ENCODE data around the gene KRTAP5-9.

DNA sequence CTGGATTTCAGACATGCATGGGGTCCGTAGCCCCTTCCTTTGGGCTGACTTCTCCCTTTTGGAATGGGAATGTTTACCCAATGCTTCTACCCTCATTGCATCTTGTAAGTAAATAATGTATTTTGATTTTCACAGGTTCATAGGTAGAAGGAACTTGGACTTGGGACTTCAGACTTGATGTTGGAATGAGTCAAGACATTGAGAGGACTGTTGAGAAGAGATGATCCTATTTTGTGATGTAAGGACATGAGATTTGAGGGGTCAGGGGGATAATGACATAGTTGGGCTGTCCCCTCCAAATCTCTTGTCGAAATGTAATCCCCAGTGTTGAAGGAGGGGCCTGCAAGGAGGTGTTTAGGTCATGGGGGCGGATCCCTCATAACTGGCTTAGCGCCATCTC lies 16.2 kb downstream of the KRTAP5-9 start:
- TF ChIP-seq, protein P1, sequence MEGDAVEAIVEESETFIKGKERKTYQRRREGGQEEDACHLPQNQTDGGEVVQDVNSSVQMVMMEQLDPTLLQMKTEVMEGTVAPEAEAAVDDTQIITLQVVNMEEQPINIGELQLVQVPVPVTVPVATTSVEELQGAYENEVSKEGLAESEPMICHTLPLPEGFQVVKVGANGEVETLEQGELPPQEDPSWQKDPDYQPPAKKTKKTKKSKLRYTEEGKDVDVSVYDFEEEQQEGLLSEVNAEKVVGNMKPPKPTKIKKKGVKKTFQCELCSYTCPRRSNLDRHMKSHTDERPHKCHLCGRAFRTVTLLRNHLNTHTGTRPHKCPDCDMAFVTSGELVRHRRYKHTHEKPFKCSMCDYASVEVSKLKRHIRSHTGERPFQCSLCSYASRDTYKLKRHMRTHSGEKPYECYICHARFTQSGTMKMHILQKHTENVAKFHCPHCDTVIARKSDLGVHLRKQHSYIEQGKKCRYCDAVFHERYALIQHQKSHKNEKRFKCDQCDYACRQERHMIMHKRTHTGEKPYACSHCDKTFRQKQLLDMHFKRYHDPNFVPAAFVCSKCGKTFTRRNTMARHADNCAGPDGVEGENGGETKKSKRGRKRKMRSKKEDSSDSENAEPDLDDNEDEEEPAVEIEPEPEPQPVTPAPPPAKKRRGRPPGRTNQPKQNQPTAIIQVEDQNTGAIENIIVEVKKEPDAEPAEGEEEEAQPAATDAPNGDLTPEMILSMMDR (IDR thresholded peaks at IDR 0.05; ENCODE audit: low read depth, low read length, missing input control): no peak
- TF ChIP-seq FOXA1 (IDR thresholded peaks at IDR 0.05): no peak
- TF ChIP-seq SP1 (IDR thresholded peaks at IDR 0.05): no peak
- TF ChIP-seq YY1 (IDR thresholded peaks at IDR 0.05): no peak
- TF ChIP-seq, protein P2, sequence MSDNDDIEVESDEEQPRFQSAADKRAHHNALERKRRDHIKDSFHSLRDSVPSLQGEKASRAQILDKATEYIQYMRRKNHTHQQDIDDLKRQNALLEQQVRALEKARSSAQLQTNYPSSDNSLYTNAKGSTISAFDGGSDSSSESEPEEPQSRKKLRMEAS (IDR thresholded peaks at IDR 0.05): no peak
- TF ChIP-seq EGR1 (IDR thresholded peaks at IDR 0.05; ENCODE audit: low read depth in 2 of 2): no peak
- TF ChIP-seq TAF1 (conservative IDR thresholded peaks at IDR 0.05): no peak
- no peak for TF ChIP-seq RAD21 (IDR thresholded peaks at IDR 0.05)
- TF ChIP-seq JUND (IDR thresholded peaks at IDR 0.05): no peak
- TF ChIP-seq, protein P3, sequence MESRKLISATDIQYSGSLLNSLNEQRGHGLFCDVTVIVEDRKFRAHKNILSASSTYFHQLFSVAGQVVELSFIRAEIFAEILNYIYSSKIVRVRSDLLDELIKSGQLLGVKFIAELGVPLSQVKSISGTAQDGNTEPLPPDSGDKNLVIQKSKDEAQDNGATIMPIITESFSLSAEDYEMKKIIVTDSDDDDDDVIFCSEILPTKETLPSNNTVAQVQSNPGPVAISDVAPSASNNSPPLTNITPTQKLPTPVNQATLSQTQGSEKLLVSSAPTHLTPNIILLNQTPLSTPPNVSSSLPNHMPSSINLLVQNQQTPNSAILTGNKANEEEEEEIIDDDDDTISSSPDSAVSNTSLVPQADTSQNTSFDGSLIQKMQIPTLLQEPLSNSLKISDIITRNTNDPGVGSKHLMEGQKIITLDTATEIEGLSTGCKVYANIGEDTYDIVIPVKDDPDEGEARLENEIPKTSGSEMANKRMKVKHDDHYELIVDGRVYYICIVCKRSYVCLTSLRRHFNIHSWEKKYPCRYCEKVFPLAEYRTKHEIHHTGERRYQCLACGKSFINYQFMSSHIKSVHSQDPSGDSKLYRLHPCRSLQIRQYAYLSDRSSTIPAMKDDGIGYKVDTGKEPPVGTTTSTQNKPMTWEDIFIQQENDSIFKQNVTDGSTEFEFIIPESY (IDR thresholded peaks at IDR 0.05): no peak
- TF ChIP-seq REST (IDR thresholded peaks at IDR 0.05): no peak
- TF ChIP-seq, protein P4, sequence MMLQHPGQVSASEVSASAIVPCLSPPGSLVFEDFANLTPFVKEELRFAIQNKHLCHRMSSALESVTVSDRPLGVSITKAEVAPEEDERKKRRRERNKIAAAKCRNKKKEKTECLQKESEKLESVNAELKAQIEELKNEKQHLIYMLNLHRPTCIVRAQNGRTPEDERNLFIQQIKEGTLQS (IDR thresholded peaks at IDR 0.05): no peak
- TF ChIP-seq RXRA (IDR thresholded peaks at IDR 0.05): no peak
- no peak for TF ChIP-seq GABPA (IDR thresholded peaks at IDR 0.05 in 1 of 2, conservative IDR thresholded peaks at IDR 0.05 in 1 of 2)

Data from liver (tissue), 3 donors.